Measurements from ENCODE around the gene RIPK3. TPM values are rescaled to one million over a fixed set of nuclear protein-coding genes. Genes with fewer than 3 reads are reported as not detected.

RIPK3 gene
- total RNA-seq, 1 experiment from 2014 or later, result 0.35 TPM

DNA sequence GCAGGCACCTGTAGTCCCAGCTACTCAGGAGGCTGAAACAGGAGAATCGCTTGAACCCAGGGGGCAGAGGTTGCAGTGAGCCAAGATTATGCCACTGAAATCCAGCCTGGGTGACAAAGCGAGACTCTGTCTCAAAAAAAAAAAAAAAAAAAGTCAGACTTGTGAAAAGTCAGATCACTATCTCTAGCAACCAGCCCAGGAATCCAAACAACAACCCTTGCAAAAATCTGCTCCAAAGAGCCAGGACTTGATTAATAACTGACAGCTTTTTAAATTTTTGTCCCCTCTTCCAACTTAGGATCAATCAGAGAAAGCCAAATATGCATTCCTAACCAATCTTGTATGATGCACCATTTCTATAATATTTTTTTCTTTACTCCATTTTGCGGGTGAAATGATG, 20.5 kb upstream of the RIPK3 start:
- H3K23me2 ChIP-seq (ENCODE audit: insufficient read length, low read depth, low read length, poor library complexity, severe bottlenecking), result no peaks in the 10 kb centered on the region
- H4K20me1 ChIP-seq (ENCODE audit: control insufficient read depth, insufficient read depth, insufficient read length), result no peaks in the 10 kb centered on the region
- no peak overlapping the region for H3K56ac ChIP-seq (ENCODE audit: insufficient read length, low read depth, low read length)
- WGBS (ENCODE audit: extremely low coverage, insufficient read length, low lambda C conversion rate), result no CpG with 5 or more reads among the region's 3 CpGs
- H3K27me3 ChIP-seq (ENCODE audit: insufficient read depth, low read length), result no peaks in the 10 kb centered on the region; the same call in 1 of the 2 replicates
- no peak overlapping the region for H3K14ac ChIP-seq (ENCODE audit: insufficient read depth, low read length)
- no peak overlapping the region for H4K5ac ChIP-seq (ENCODE audit: insufficient read length, low read depth, low read length)
- no peak overlapping the region for H2BK20ac ChIP-seq (ENCODE audit: low read depth, low read length, poor library complexity, severe bottlenecking)
- no peak overlapping the region for H3K27ac Mint-ChIP-seq
- H4K91ac ChIP-seq (ENCODE audit: insufficient read length, low read depth, low read length), result no peak overlapping the region
- H3K23ac ChIP-seq (ENCODE audit: insufficient read length, low read depth, low read length), result no peak overlapping the region
- H3K79me1 ChIP-seq (ENCODE audit: insufficient read depth, low read depth, low read length, poor library complexity, severe bottlenecking), result no peaks in the 10 kb centered on the region
- H3K18ac ChIP-seq (ENCODE audit: insufficient read length, low read depth, low read length), result no peak overlapping the region
- TF ChIP-seq, protein P1, sequence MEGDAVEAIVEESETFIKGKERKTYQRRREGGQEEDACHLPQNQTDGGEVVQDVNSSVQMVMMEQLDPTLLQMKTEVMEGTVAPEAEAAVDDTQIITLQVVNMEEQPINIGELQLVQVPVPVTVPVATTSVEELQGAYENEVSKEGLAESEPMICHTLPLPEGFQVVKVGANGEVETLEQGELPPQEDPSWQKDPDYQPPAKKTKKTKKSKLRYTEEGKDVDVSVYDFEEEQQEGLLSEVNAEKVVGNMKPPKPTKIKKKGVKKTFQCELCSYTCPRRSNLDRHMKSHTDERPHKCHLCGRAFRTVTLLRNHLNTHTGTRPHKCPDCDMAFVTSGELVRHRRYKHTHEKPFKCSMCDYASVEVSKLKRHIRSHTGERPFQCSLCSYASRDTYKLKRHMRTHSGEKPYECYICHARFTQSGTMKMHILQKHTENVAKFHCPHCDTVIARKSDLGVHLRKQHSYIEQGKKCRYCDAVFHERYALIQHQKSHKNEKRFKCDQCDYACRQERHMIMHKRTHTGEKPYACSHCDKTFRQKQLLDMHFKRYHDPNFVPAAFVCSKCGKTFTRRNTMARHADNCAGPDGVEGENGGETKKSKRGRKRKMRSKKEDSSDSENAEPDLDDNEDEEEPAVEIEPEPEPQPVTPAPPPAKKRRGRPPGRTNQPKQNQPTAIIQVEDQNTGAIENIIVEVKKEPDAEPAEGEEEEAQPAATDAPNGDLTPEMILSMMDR (conservative IDR thresholded peaks at IDR 0.05), result no peak
- no peak for DNase-seq
- no peak overlapping the region for H2BK5ac ChIP-seq (ENCODE audit: insufficient read length, low read length)
- H3K9ac ChIP-seq (ENCODE audit: extremely low read depth, insufficient read length, low read length), result no peak overlapping the region
- H2BK120ac ChIP-seq (ENCODE audit: low read depth, low read length, poor library complexity, severe bottlenecking), result no peak overlapping the region
- no peaks in the 10 kb centered on the region for H3K79me2 ChIP-seq (ENCODE audit: insufficient read depth, low read length)
- H3K4me1 ChIP-seq (ENCODE audit: insufficient read depth, low read length), result no peaks in the 10 kb centered on the region
- H3K4me2 ChIP-seq (ENCODE audit: insufficient read depth, insufficient read length, low read length), result no peak overlapping the region
- H3K4ac ChIP-seq (ENCODE audit: low read depth, low read length), result no peak overlapping the region
- no peak overlapping the region for H4K8ac ChIP-seq (replicated peaks; ENCODE audit: insufficient read length, low read depth, low read length)
- no peaks in the 10 kb centered on the region for H3K9me3 ChIP-seq (ENCODE audit: control insufficient read depth, low read depth, low read length)
- H2AFZ ChIP-seq (ENCODE audit: low read length), result no peak overlapping the region
- no peak overlapping the region for H2BK12ac ChIP-seq (ENCODE audit: insufficient read length, low read depth, low read length)
- H3K9me3 Mint-ChIP-seq, result no peaks in the 10 kb centered on the region
- no peak overlapping the region for H3K4me3 Mint-ChIP-seq
- no peaks in the 10 kb centered on the region for H3K36me3 Mint-ChIP-seq (ENCODE audit: insufficient read depth in 1 of 3, low read depth in 3 of 3)
- H3K4me1 Mint-ChIP-seq, result peaks cover 1 to 3% of the 10 kb centered on the region in 2 experiments; a peak in 3 of 4 replicates
- peaks cover 64% of the 10 kb centered on the region for H3K27me3 Mint-ChIP-seq (ENCODE audit: low read depth)
- H2BK15ac ChIP-seq (ENCODE audit: low read depth, low read length), result no peak overlapping the region
- no peak overlapping the region for H3K27ac ChIP-seq (ENCODE audit: insufficient read length, low read depth, low read length)
- H3T11ph ChIP-seq (ENCODE audit: low read length), result no peak overlapping the region
- H2AK5ac ChIP-seq (ENCODE audit: insufficient read length, low read length), result no peak overlapping the region
